IPS DF 6.9 (cell line): ENCODE measurements around the gene AMDHD1.

Experiments used
- DNase-seq: peaks from one replicate; pipeline ENCODE4 v3.0.0-alpha.2; 2013; ENCODE audit warnings: low read depth, low spot score
- H3K27ac ChIP-seq: one replicate; pipeline ENCODE4 v1.5.1; 2013; ENCODE audit warnings: low read length, control low read depth
- H3K27me3 ChIP-seq: 2 replicates; pipeline ENCODE4 v1.6.1; 2013; ENCODE audit warnings: mild to moderate bottlenecking, low read length; ENCODE audit not compliant: control insufficient read depth, insufficient read depth
- H3K36me3 ChIP-seq: 2 replicates; pipeline ENCODE4 v1.6.1; 2013; ENCODE audit warnings: low read length; ENCODE audit not compliant: control insufficient read depth, insufficient read depth
- H3K4me1 ChIP-seq: 2 replicates; pipeline ENCODE4 v1.6.1; 2013; ENCODE audit warnings: low read length; ENCODE audit not compliant: control insufficient read depth, insufficient read depth
- H3K4me3 ChIP-seq: 2 replicates; pipeline ENCODE4 v1.5.1; 2013; ENCODE audit warnings: mild to moderate bottlenecking, low read length
- H3K9me3 ChIP-seq: 2 replicates; pipeline ENCODE4 v1.6.1; 2013; ENCODE audit warnings: low read length, inconsistent platforms; ENCODE audit not compliant: control insufficient read depth, insufficient read depth
- WGBS: extraction: QIAGEN DNeasy Blood & Tissue Kit; methylation state at CpG from one replicate; pipeline ENCODE4 v1.1.7; 2013; ENCODE audit warnings: mixed read lengths, missing lambda C conversion rate; ENCODE audit not compliant: insufficient read length, insufficient coverage; 5-methylcytosine and 5-hydroxymethylcytosine counted together

Gene AMDHD1, protein sequence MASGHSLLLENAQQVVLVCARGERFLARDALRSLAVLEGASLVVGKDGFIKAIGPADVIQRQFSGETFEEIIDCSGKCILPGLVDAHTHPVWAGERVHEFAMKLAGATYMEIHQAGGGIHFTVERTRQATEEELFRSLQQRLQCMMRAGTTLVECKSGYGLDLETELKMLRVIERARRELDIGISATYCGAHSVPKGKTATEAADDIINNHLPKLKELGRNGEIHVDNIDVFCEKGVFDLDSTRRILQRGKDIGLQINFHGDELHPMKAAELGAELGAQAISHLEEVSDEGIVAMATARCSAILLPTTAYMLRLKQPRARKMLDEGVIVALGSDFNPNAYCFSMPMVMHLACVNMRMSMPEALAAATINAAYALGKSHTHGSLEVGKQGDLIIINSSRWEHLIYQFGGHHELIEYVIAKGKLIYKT

DNA sequence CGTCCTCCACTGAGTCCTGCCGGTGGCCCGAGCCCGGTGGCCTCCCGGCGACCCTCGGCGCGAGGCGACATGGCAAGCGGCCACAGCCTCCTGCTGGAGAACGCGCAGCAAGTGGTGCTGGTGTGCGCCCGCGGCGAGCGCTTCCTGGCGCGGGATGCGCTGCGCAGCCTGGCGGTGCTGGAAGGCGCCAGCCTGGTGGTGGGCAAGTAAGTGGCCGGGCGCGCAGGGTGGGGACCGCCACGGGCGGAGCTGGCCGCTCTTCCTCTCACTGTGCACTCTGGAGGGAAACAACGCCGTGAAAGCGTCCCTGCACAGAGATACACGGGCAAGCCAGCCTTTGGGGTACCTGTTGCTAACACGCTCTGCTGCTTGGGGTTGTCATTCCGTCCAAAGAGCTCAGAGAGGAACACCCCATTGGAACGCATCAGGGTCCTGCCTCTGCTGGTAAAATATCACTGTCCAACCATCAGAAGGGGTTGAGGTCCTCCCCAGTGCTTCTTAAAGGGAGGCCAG, at the start of gene AMDHD1:
AMDHD1 (plus strand) TSS at position 2 of the 513 bp plus-strand sequence; CDS start at position 70, 68 bp downstream.
- H3K9me3 ChIP-seq, result no peaks in the 10 kb centered on the region
- no peaks in the 10 kb centered on the region for H3K4me1 ChIP-seq
- H3K27me3 ChIP-seq, result peaks cover 2% of the 10 kb centered on the region; the same call in 1 of the 2 replicates
- H3K4me3 ChIP-seq, result peak within 1 kb of the TSS; percentile 49
- no peak within 1 kb of the TSS for H3K27ac ChIP-seq
- no peak for DNase-seq
- H3K36me3 ChIP-seq, result no peaks in the 10 kb centered on the region
- WGBS, result no CpG with 5 or more reads among the region's 38 CpGs

DNA sequence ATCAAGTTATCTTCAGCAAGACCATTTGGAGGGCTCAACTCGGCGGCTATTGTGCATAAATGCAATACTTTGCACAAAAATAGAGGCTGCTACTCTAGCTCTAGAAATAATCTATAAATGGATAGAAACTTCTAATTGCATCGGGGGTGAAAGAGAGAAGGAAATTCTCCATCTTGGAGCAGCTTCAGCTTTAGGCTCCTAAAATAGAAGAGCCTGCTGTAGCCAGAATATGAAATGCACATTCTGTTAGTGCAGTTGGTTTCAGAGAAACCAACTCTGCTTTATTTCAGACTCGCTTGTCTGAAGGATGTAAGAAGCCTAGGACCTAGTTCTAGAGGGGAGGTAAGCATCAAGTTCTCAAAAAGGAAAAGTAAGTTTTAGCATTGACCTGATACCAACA, 46.3 kb upstream of the AMDHD1 start:
- Histone ChIP-seq H3K4me1 (no peaks in the 10 kb centered on the region; the same call in 1 of the 2 replicates), H3K27ac (no peak overlapping the region), H3K27me3 (no peaks in the 10 kb centered on the region; the same call in 1 of the 2 replicates), H3K4me3 (no peak overlapping the region), H3K36me3 (no peaks in the 10 kb centered on the region), H3K9me3 (no peaks in the 10 kb centered on the region)
- no peak for DNase-seq
- no CpG with 5 or more reads among the region's 4 CpGs for WGBS

DNA sequence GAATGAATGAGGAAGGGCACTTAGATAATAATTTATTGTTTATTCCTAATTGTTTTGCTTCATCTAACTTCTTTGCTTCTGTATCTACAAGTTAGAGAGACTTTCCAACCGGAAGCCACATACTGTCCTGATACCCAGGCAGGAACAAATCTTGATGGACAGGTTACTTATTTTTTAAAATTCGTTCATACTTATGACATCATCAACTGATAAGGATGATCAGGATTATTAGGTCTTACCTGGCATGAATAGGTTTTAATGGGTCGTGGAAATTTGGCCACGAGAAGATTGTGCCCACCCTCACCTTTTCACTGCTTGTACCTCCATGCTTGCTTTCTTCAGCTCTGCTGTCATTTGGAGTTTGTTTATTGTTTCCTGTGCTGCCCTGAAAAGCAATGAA, 45.0 kb upstream of the AMDHD1 start:
- no CpG with 5 or more reads among the region's 4 CpGs for WGBS
- Histone ChIP-seq H3K27me3 (no peaks in the 10 kb centered on the region; the same call in 1 of the 2 replicates), H3K36me3 (no peaks in the 10 kb centered on the region), H3K9me3 (no peaks in the 10 kb centered on the region), H3K4me3 (no peak overlapping the region), H3K27ac (no peak overlapping the region), H3K4me1 (no peaks in the 10 kb centered on the region; the same call in 1 of the 2 replicates)
- DNase-seq, result no peak

DNA sequence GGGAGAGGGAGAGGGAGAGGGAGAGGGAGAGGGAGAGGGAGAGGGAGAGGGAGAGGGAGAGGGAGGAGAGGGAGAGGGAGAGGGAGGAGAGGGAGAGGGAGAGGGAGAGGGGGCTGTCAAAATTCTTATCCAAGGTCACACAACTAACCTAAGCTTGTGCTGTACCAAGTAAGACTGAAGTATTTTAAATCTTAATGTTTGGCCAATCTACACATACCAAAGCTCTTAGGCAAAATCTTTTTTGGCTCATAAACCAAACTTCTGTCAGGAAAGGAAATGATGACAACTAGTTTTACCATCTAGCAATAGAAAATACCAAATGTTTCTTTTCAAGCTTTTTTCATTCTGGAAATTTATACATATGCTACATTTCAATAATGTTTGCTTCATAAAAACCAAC, 34.6 kb upstream of the AMDHD1 start:
- H3K27me3 ChIP-seq, result no peaks in the 10 kb centered on the region
- H3K27ac ChIP-seq, result no peak overlapping the region
- H3K4me1 ChIP-seq, result no peaks in the 10 kb centered on the region
- H3K36me3 ChIP-seq, result no peaks in the 10 kb centered on the region
- DNase-seq, result no peak
- no peak overlapping the region for H3K4me3 ChIP-seq
- no peaks in the 10 kb centered on the region for H3K9me3 ChIP-seq

DNA sequence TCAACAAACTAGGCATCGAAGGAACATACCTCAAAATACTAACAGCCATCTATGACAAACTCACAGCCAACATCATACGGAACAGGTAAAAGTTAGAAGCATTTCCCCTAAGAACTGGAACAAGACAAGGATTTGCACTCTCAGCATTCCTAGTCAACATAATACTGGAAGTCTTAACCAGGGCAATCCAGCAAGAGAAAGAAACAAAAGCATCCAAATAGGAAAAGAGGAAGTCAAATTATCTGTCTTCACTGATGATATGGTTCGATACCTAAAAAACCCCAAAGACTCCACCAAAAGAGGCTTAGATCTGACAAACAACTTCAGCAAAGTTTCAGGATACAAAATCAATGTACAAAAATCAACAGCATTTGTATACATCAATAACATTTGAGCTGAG, 33.3 kb upstream of the AMDHD1 start:
- no peaks in the 10 kb centered on the region for H3K27me3 ChIP-seq
- no CpG with 5 or more reads among the region's 3 CpGs for WGBS

DNA sequence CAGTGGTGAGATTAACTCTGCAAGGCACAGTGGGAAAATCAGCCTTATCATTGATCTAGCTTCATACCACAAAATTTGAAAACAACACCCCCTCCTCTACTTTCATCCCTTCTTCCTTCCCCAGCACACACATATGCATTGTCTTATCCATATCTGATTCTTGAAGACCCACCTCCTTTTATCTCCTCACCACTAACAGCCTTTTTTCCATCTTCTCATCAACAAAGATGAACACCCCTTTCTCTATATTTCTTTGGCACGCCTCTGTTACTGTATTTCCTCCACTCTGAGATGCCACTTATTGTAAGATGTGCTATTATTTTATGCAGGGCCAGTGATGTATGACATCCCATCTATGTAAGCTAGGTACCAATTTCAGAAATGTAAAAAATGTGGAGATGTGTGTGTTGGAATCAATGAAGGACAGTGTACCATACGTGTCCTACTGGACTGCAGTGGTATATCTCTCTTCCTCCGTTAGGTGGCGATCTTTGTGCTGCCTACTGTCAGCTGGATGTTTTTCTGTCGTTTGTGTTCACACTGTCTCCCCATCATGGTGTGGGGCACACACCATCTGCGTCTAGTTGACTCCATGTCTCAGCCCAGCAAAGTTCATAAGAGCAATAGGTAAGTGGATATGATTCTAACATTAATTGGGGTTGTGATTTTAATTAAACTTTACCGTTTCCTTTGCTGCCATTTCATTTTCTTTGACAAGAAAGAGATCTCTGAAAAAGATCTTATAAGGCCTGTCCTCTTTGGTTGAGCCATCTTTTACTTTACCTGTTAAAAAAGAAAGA, 24.7 kb upstream of the AMDHD1 start:
- Histone ChIP-seq H3K4me3 (no peak overlapping the region), H3K36me3 (no peaks in the 10 kb centered on the region), H3K27ac (no peak overlapping the region), H3K27me3 (no peaks in the 10 kb centered on the region), H3K4me1 (no peaks in the 10 kb centered on the region), H3K9me3 (no peaks in the 10 kb centered on the region)
- DNase-seq, result peak; percentile 48
- WGBS, result no CpG with 5 or more reads among the region's 7 CpGs

More for the DNA sequence above, 33.3 kb upstream of the AMDHD1 start:
- Histone ChIP-seq H3K4me1 (no peaks in the 10 kb centered on the region), H3K9me3 (no peaks in the 10 kb centered on the region), H3K36me3 (no peaks in the 10 kb centered on the region), H3K27ac (no peak overlapping the region), H3K4me3 (no peak overlapping the region)
- no peak for DNase-seq

DNA sequence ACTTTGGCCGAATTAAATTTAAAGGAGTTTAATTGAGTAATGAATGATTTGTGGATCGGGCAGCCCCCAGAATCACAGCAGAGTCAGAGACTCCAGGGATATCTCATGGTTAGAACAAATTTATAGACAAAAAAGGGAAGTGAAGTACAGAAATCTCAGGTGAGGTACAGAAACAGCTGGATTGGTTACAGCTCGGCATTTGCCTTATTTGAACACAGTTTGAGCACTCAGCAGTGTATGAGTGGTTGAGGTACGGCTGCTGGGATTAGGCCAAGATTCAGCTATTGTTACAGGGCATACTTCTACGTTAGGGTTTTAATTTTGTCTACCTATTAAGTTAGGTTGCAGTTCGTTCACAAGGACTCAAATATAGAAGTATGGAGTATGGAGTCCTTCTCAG, 24.0 kb upstream of the AMDHD1 start:
- H3K4me1 ChIP-seq, result no peaks in the 10 kb centered on the region
- H3K27me3 ChIP-seq, result no peaks in the 10 kb centered on the region
- H3K36me3 ChIP-seq, result no peaks in the 10 kb centered on the region
- no peak overlapping the region for H3K27ac ChIP-seq
- no peak for DNase-seq
- no peak overlapping the region for H3K4me3 ChIP-seq
- no peaks in the 10 kb centered on the region for H3K9me3 ChIP-seq
- WGBS, result 91% methylated on average over 2 of the region's 6 CpGs

DNA sequence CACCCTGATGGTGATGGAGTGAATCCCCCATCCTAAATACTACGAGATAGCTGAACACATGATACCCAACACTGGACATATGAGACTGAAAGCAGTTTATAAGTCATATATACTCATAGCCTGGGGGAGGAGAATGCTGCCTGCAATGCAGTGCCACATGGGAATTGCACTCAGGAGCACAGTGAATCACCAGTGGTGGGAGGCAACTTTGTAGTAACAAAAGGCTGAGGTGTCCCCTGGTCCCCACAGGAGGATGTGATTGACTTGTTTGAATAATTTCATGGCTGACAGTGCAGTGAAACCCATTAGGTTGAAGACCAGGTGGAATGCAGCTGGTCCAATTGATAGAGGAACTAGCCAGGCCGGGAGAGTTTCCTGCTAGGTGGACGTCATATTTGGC, 20.9 kb upstream of the AMDHD1 start:
- Histone ChIP-seq H3K27me3 (no peaks in the 10 kb centered on the region), H3K9me3 (no peaks in the 10 kb centered on the region), H3K27ac (no peak overlapping the region), H3K4me1 (no peaks in the 10 kb centered on the region), H3K4me3 (no peak overlapping the region), H3K36me3 (no peaks in the 10 kb centered on the region)
- no peak for DNase-seq
- no CpG with 5 or more reads among the region's 3 CpGs for WGBS

DNA sequence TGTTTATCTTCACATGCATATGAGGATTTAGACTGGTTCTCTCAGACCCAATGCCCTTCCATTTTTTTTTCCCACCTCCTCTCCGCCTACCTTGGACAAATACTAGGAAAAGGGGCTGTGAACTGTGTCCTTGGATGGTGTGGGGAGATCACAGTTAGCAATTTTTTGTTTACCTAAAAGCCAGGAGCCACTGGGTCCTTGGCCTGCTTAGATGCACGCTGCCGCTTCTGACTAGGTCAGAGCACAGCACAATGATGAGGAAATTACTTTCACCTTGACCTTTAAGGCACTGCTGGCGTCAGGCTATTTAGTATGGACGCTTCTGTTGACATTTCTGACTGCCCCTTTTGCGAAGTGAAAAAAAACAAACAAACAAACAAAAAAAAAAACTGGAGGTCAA, 2.6 kb upstream of the AMDHD1 start:
- no peaks in the 10 kb centered on the region for H3K36me3 ChIP-seq
- H3K4me1 ChIP-seq, result no peaks in the 10 kb centered on the region
- H3K27me3 ChIP-seq, result peaks cover 2% of the 10 kb centered on the region; the same call in 1 of the 2 replicates
- H3K9me3 ChIP-seq, result no peaks in the 10 kb centered on the region
- no peak overlapping the region for H3K4me3 ChIP-seq
- no peak for DNase-seq
- no peak overlapping the region for H3K27ac ChIP-seq
- WGBS, result no CpG with 5 or more reads among the region's 6 CpGs

DNA sequence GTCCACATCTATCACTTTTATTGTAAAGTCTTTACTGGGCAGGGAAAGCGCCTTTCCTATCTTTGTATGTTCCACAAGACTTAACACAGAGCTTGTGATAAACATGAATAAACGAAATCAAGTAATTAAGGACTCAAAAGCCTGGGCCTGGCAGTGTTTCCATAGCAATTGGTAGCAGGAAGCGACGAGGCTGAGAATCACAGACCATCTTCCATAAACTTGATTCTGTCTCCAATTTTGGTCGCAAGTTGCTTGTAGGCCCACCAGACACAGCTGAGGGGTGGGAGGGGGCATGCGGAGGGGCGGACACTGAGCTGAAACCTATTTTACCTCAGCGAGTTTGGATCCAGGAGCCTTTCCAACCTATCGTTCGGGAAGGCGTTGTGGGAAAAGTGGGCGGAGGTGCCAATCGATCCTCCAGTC, 1.0 kb upstream of the AMDHD1 start:
- H3K36me3 ChIP-seq, result no peaks in the 10 kb centered on the region
- H3K27me3 ChIP-seq, result peaks cover 2% of the 10 kb centered on the region; the same call in 1 of the 2 replicates
- no peak for DNase-seq
- no peaks in the 10 kb centered on the region for H3K4me1 ChIP-seq
- H3K4me3 ChIP-seq, result peak overlapping the region; percentile 49; the same call in 1 of the 2 replicates
- no CpG with 5 or more reads among the region's 13 CpGs for WGBS
- no peaks in the 10 kb centered on the region for H3K9me3 ChIP-seq
- H3K27ac ChIP-seq, result no peak overlapping the region
